Measurements from ENCODE around the gene ZMIZ1.

The ZMIZ1 gene

GRCh38 chr10:79280956-79281355 lies 212.2 kb downstream of the ZMIZ1 start:
- DNase-seq, result no peak

- DNase-seq, result no peak
Measured at GRCh38 chr10:79282388-79282787, 213.6 kb downstream of the ZMIZ1 start.

- DNase-seq, result no peak
Measured at GRCh38 chr10:79283616-79284015, 214.8 kb downstream of the ZMIZ1 start.

- DNase-seq, result no peak
Measured at GRCh38 chr10:79284158-79284871, 215.5 kb downstream of the ZMIZ1 start.

GRCh38 chr10:79285315-79286197 lies 216.8 kb downstream of the ZMIZ1 start:
- peak; percentile 49 for DNase-seq

GRCh38 chr10:79286318-79286951 lies 217.7 kb downstream of the ZMIZ1 start:
- DNase-seq, result peak; percentile 84

- no peak for DNase-seq
Measured at GRCh38 chr10:79287973-79288723, 219.4 kb downstream of the ZMIZ1 start.

- DNase-seq, result no peak
Measured at GRCh38 chr10:79289801-79290200, 221.0 kb downstream of the ZMIZ1 start.

- no peak for DNase-seq
Measured at GRCh38 chr10:79292026-79292766, 223.4 kb downstream of the ZMIZ1 start.

GRCh38 chr10:79292891-79293746 lies 224.4 kb downstream of the ZMIZ1 start:
- DNase-seq, result no peak

- DNase-seq, result no peak
Measured at GRCh38 chr10:79293841-79294581, 225.2 kb downstream of the ZMIZ1 start.

GRCh38 chr10:79295563-79295962 lies 226.8 kb downstream of the ZMIZ1 start:
- no peak for DNase-seq

GRCh38 chr10:79296431-79296830 lies 227.7 kb downstream of the ZMIZ1 start:
- no peak for DNase-seq

GRCh38 chr10:79298403-79299244 lies 229.9 kb downstream of the ZMIZ1 start:
- peak; percentile 61 for DNase-seq

- DNase-seq, result no peak
Measured at GRCh38 chr10:79299397-79300241, 230.9 kb downstream of the ZMIZ1 start.

GRCh38 chr10:79300711-79301110 lies 231.9 kb downstream of the ZMIZ1 start:
- no peak for DNase-seq

GRCh38 chr10:79301754-79302530 lies 233.2 kb downstream of the ZMIZ1 start:
- no peak for DNase-seq

All from NK-92 treated with Interleukin-12 subunit alpha and Interleukin-12 subunit beta, amount 100 ng/mL, for 24 hours (cell line).